HepG2 (cell line): Measurements from ENCODE around the gene ENPP7. TPM values are rescaled to one million over a fixed set of nuclear protein-coding genes. Genes with fewer than 3 reads are reported as not detected.
A peak's percentile ranks its signal among the peaks of the same experiment; 100 is the strongest.

Experiments used
- ARHGAP35 ChIP-seq: sonication (generic); formaldehyde crosslinking; IDR thresholded peaks from 2 replicates; pipeline ENCODE4 v1.9.0; 2022; ENCODE audit warnings: mild to moderate bottlenecking, inconsistent platforms, moderate library complexity, missing genetic modification reagents, borderline replicate concordance
- DRAP1 ChIP-seq: IDR thresholded peaks from 2 replicates; pipeline ENCODE4 v1.6.1; 2016; ENCODE audit warnings: missing genetic modification reagents, missing compliant biosample characterization
- FOSL1 ChIP-seq: sonication (generic); formaldehyde crosslinking; IDR thresholded peaks from 2 replicates; pipeline ENCODE4 v1.9.0; 2021; ENCODE audit warnings: missing genetic modification reagents, borderline replicate concordance
- GZF1 ChIP-seq: sonication (generic); formaldehyde crosslinking; IDR thresholded peaks from 2 replicates; pipeline ENCODE4 v1.5.1; 2020; ENCODE audit warnings: mild to moderate bottlenecking, missing genetic modification reagents
- KLF15 ChIP-seq: sonication (generic); formaldehyde crosslinking; IDR thresholded peaks from 2 replicates; pipeline ENCODE4 v1.8.1; 2023; ENCODE audit warnings: borderline replicate concordance, mild to moderate bottlenecking, inconsistent platforms, missing genetic modification reagents, mixed read lengths
- KLF9 ChIP-seq: IDR thresholded peaks from 2 replicates; pipeline ENCODE4 v1.6.1; 2016; ENCODE audit warnings: low read depth
- SNRNP70 ChIP-seq: fragments of 200-400 bp; formaldehyde crosslinking; IDR thresholded peaks from 2 replicates; pipeline ENCODE4 v1.6.1; 2017; ENCODE audit warnings: mild to moderate bottlenecking, low read depth, low read length, moderate library complexity
- SSRP1 ChIP-seq: IDR thresholded peaks from 2 replicates; pipeline ENCODE4 v1.6.1; 2016; ENCODE audit warnings: control low read depth
- ZFP91 ChIP-seq: sonication (generic); formaldehyde crosslinking; IDR thresholded peaks from 2 replicates; pipeline ENCODE4 v1.9.0; 2022; ENCODE audit warnings: missing genetic modification reagents, mild to moderate bottlenecking, borderline replicate concordance
- ZNF639 ChIP-seq: conservative IDR thresholded peaks from 2 replicates; pipeline ENCODE4 v1.6.1; 2018; ENCODE audit warnings: missing genetic modification reagents
- polyA plus RNA-seq, 8 experiments: library from polyadenylated mRNA; depleted of rRNA in 3 of 8; stranded (reverse) in 7 of 8; unstranded in 1 of 8; fragments of >200 nt; fragmentation: Illumina TruSeq in 4 of 8; extraction: Trizol in 4 of 8; gene quantifications; 2 replicates each; pipeline versions ENCODE4 v1.2.1 to v1.2.3, GENCODE V29; 2011 to 2016; ENCODE audit warnings: low read depth in 4 of 8, missing spikeins in 1 of 8, mixed read lengths in 1 of 8; ENCODE audit not compliant: insufficient read depth in 1 of 8
- total RNA-seq, 5 experiments: library from RNA; depleted of rRNA; stranded (reverse); fragments of >200 nt; fragmentation: Illumina TruSeq; extraction: Trizol; gene quantifications; 2 replicates each; pipeline ENCODE4 v1.2.3, GENCODE V29; 2016; ENCODE audit warnings: low read depth in 1 of 5
- TF ChIP-seq, protein P1 (sequence below): sonication (generic); formaldehyde crosslinking; IDR thresholded peaks from 2 replicates; pipeline ENCODE4 v1.5.1; 2020; ENCODE audit warnings: mild to moderate bottlenecking, missing genetic modification reagents
- TF ChIP-seq, protein P2 (sequence below), 2 experiments: fragments of 450-650 bp in 1 of 2; sonication (generic) in 1 of 2; formaldehyde crosslinking in 1 of 2; IDR thresholded peaks; 2 replicates each; pipeline versions ENCODE4 v1.6.1 to v1.8.0; 2016 to 2022; ENCODE audit warnings: antibody characterized with exemption in 1 of 2, mild to moderate bottlenecking in 1 of 2, missing genetic modification reagents in 1 of 2

Gene ENPP7
- total and polyA plus RNA-seq, 2 of the 13 experiments (the other 11 are each of a cell fraction or from before 2014, with no cell fraction given), result 1.1 to 2.2 TPM

DNA sequence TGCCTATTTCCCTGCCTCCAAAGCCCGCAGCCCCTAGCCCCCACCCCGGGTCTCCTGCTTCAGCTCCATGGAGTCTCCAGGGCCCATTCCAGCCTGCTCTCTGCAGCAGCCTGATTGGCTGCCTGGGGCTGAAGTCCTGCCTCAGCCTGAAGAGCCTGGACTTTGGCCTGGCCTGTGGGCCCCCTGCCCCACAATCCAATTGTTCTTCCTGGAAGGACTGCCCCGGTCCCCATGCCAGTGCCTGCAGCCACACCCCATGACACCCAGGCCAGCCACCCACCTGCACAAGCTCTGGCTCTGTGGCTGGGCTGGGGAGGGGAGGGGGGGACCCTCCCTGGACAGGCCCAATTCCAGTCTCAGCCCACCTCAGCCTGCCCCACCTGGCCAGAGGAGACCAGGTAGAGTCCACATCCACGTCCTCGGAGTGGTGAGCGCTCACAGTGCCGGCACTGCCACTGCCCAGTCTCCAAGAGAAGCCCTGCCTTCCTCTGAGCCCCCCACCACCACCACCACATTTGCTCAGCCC is 12.3 kb downstream of the ENPP7 start (continued):
- TF ChIP-seq ZNF639 (CRISPR knock-in tag), result no peak; the same call in 1 of the 2 replicates
- TF ChIP-seq GZF1 (CRISPR knock-in tag), result no peak
- TF ChIP-seq ARHGAP35 (CRISPR knock-in tag), result peak; percentile 85; the same call in 1 of the 2 replicates
- peak; percentile 53; the same call in 1 of the 2 replicates for TF ChIP-seq ZFP91
- no peak for TF ChIP-seq KLF15 (CRISPR knock-in tag)
- no peak for TF ChIP-seq FOSL1 (CRISPR knock-in tag)
- peak; percentile 81; the same call in 1 of the 2 replicates for TF ChIP-seq KLF9 (CRISPR knock-in tag)
- no peak for TF ChIP-seq SNRNP70
- TF ChIP-seq, protein P1, sequence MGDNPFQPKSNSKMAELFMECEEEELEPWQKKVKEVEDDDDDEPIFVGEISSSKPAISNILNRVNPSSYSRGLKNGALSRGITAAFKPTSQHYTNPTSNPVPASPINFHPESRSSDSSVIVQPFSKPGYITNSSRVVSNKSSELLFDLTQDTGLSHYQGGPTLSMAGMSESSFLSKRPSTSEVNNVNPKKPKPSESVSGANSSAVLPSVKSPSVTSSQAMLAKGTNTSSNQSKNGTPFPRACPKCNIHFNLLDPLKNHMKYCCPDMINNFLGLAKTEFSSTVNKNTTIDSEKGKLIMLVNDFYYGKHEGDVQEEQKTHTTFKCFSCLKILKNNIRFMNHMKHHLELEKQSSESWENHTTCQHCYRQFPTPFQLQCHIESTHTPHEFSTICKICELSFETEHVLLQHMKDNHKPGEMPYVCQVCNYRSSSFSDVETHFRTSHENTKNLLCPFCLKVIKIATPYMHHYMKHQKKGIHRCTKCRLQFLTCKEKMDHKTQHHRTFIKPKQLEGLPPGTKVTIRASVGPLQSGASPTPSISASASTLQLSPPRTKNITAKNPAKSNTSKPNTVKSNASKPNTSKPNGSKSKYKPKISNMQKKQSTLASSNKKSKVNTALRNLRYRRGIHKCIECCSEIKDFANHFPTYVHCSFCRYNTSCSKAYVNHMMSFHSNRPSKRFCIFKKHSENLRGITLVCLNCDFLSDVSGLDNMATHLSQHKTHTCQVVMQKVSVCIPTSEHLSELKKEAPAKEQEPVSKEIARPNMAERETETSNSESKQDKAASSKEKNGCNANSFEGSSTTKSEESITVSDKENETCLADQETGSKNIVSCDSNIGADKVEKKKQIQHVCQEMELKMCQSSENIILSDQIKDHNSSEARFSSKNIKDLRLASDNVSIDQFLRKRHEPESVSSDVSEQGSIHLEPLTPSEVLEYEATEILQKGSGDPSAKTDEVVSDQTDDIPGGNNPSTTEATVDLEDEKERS (CRISPR knock-in tag), result peak; percentile 87
- TF ChIP-seq DRAP1, result peak; percentile 85
- TF ChIP-seq, protein P2, sequence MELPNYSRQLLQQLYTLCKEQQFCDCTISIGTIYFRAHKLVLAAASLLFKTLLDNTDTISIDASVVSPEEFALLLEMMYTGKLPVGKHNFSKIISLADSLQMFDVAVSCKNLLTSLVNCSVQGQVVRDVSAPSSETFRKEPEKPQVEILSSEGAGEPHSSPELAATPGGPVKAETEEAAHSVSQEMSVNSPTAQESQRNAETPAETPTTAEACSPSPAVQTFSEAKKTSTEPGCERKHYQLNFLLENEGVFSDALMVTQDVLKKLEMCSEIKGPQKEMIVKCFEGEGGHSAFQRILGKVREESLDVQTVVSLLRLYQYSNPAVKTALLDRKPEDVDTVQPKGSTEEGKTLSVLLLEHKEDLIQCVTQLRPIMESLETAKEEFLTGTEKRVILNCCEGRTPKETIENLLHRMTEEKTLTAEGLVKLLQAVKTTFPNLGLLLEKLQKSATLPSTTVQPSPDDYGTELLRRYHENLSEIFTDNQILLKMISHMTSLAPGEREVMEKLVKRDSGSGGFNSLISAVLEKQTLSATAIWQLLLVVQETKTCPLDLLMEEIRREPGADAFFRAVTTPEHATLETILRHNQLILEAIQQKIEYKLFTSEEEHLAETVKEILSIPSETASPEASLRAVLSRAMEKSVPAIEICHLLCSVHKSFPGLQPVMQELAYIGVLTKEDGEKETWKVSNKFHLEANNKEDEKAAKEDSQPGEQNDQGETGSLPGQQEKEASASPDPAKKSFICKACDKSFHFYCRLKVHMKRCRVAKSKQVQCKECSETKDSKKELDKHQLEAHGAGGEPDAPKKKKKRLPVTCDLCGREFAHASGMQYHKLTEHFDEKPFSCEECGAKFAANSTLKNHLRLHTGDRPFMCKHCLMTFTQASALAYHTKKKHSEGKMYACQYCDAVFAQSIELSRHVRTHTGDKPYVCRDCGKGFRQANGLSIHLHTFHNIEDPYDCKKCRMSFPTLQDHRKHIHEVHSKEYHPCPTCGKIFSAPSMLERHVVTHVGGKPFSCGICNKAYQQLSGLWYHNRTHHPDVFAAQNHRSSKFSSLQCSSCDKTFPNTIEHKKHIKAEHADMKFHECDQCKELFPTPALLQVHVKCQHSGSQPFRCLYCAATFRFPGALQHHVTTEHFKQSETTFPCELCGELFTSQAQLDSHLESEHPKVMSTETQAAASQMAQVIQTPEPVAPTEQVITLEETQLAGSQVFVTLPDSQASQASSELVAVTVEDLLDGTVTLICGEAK (IDR thresholded peaks at IDR 0.05), result no peak
- TF ChIP-seq, protein P2 (CRISPR knock-in tag; IDR thresholded peaks at IDR 0.05), result peak; percentile 78
- TF ChIP-seq SSRP1 (CRISPR knock-in tag), result peak; percentile 89
